Stimulated activated naive B cell treated with anti-CD40 and anti-IgM and Interleukin-4, amounts not matched to agents 10 μg/mL and 1 μg/mL and 100 μg/mL, for 72 hours (primary cell): ENCODE results near the gene NIF3L1.
A peak's percentile ranks its signal among the peaks of the same experiment; 100 is the strongest.
"Not testable (repeated sequence)": the region's sequence is repeated elsewhere in the genome, so short reads cannot be mapped to it uniquely, and the experiment has no call there.

ENCODE experiments used
- ATAC-seq, 2 donors: fragments of 150-1000 bp; cut with Tn5 transposase; replicated peaks; 2 replicates each; pipeline ENCODE4 v1.10.0; 2021; ENCODE audit warnings: moderate library complexity in 1 of 2
- DNase-seq: peaks from one replicate; pipeline ENCODE4 v3.0.0; 2021
- H3K27ac Mint-ChIP-seq: one replicate; pipeline ENCODE4 v1.8.0; 2022; ENCODE audit warnings: mild to moderate bottlenecking, mixed read lengths
- H3K27me3 Mint-ChIP-seq, 2 donors: one replicate each; pipeline ENCODE4 v1.8.0; 2022; ENCODE audit warnings: mixed read lengths in 2 of 2
- H3K36me3 Mint-ChIP-seq, 2 donors: one replicate each; pipeline ENCODE4 v1.8.0; 2022; ENCODE audit warnings: mixed read lengths in 2 of 2, mild to moderate bottlenecking in 1 of 2
- H3K4me1 Mint-ChIP-seq, 2 donors: one replicate each; pipeline ENCODE4 v1.8.0; 2022; ENCODE audit warnings: mixed read lengths in 2 of 2, mild to moderate bottlenecking in 1 of 2
- H3K4me3 Mint-ChIP-seq, 2 donors: one replicate each; pipeline ENCODE4 v1.8.0; 2022; ENCODE audit warnings: mild to moderate bottlenecking in 2 of 2, mixed read lengths in 2 of 2, moderate library complexity in 1 of 2
- H3K9me3 Mint-ChIP-seq, 2 donors: one replicate each; pipeline ENCODE4 v1.8.0; 2022; ENCODE audit warnings: mixed read lengths in 2 of 2, mild to moderate bottlenecking in 1 of 2

The NIF3L1 gene

GRCh38 chr2:200860092-200860795, 28.9 kb upstream of the NIF3L1 start:
- DNase-seq (no peak), ATAC-seq (no peak)
- peaks cover 69 to 71% of the 10 kb centered on the region in 2 donors for H3K36me3 Mint-ChIP-seq
- H3K27ac Mint-ChIP-seq = peak overlapping the region; percentile 84
- H3K4me3 Mint-ChIP-seq = peak overlapping the region; percentile 77 to 80
- peaks cover 31 to 60% of the 10 kb centered on the region in 2 donors for H3K4me1 Mint-ChIP-seq
- H3K9me3 Mint-ChIP-seq = no peaks in the 10 kb centered on the region
- no peaks in the 10 kb centered on the region for H3K27me3 Mint-ChIP-seq

GRCh38 chr2:200861617-200862155, 27.5 kb upstream of the NIF3L1 start:
- H3K9me3 Mint-ChIP-seq = no peaks in the 10 kb centered on the region
- no peaks in the 10 kb centered on the region for H3K27me3 Mint-ChIP-seq
- peaks cover 63 to 68% of the 10 kb centered on the region in 2 donors for H3K36me3 Mint-ChIP-seq
- H3K4me1 Mint-ChIP-seq = peaks cover 31 to 60% of the 10 kb centered on the region in 2 donors
- no peak for ATAC-seq
- no peak for DNase-seq
- H3K27ac Mint-ChIP-seq = peak overlapping the region; percentile 99
- peak overlapping the region; percentile 87 to 97 for H3K4me3 Mint-ChIP-seq

GRCh38 chr2:200862532-200863000, 26.6 kb upstream of the NIF3L1 start:
- Mint-ChIP-seq H3K4me3 (peak overlapping the region; percentile 87 to 97), H3K4me1 (peaks cover 35 to 64% of the 10 kb centered on the region in 2 donors), H3K36me3 (peaks cover 56 to 60% of the 10 kb centered on the region in 2 donors), H3K27me3 (no peaks in the 10 kb centered on the region), H3K27ac (peak overlapping the region; percentile 99), H3K9me3 (no peaks in the 10 kb centered on the region)
- DNase-seq (peak; percentile 35), ATAC-seq (peak; percentile 17 to 22)

- peaks cover 30 to 52% of the 10 kb centered on the region in 2 donors for H3K4me1 Mint-ChIP-seq
- no peaks in the 10 kb centered on the region for H3K9me3 Mint-ChIP-seq
- H3K4me3 Mint-ChIP-seq = peak overlapping the region; percentile 87 to 97
- no peaks in the 10 kb centered on the region for H3K27me3 Mint-ChIP-seq
- peaks cover 44 to 48% of the 10 kb centered on the region in 2 donors for H3K36me3 Mint-ChIP-seq
- H3K27ac Mint-ChIP-seq = peak overlapping the region; percentile 99
- peak; percentile 34 to 37 for ATAC-seq
- no peak for DNase-seq
Observed at GRCh38 chr2:200863782-200864175, 25.4 kb upstream of the NIF3L1 start.

DNA sequence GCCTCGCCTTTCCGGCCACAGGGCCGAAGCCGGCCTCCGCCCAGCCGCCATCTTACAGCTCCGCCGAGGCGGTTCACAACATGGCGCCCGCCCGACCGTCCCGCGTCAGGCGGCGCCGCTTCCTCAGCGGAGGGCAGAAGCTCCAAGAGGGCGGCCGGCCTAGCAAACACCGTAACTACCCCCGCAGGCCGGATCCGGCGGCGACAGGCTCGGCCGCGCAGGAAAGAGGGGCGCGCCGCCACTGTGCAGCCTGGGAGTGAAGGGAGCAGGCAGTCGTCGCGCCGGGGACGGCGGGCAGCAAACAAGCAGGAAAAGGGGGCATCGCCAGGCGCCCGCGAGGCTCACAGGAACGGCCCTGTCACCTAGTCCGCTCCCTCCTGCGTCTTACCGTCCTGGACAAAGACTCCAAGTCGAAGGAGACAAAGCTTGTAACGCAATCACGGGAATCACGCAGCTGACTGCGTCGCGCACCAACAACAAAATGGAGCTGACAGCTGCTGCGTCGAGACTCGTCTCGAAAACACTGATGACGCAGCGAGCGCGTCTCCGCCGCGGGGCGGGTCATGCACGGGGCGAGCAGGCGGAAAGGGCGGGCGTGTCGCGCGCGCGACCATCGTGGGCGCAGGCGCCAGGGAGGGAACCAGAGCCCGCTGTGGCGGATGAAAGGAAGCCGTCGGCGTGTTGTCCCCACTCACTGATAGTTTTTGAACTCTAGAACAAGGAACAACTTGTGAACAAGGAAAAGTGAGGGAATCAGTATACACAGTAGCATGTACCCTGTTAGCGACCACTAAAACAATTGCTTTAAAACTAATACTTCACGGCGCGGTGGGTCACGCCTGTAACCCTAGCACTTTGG, 24.8 kb upstream of the NIF3L1 start, which contains the start of gene CLK1:
Gene CLK1, minus strand, starts transcription at position 483 of the 859 bp plus-strand sequence. CDS start 2,796 bp downstream, outside the sequence.
- peak; percentile 85 to 88 for ATAC-seq
- DNase-seq = peak; percentile 91
- Mint-ChIP-seq H3K27me3 (no peaks in the 10 kb centered on the region), H3K9me3 (no peaks in the 10 kb centered on the region), H3K4me3 (peak within 1 kb of the TSS; percentile 87 to 97), H3K27ac (peak within 1 kb of the TSS; percentile 99), H3K4me1 (peaks cover 35 to 49% of the 10 kb centered on the region in 2 donors), H3K36me3 (peaks cover 42 to 52% of the 10 kb centered on the region in 2 donors)

DNA sequence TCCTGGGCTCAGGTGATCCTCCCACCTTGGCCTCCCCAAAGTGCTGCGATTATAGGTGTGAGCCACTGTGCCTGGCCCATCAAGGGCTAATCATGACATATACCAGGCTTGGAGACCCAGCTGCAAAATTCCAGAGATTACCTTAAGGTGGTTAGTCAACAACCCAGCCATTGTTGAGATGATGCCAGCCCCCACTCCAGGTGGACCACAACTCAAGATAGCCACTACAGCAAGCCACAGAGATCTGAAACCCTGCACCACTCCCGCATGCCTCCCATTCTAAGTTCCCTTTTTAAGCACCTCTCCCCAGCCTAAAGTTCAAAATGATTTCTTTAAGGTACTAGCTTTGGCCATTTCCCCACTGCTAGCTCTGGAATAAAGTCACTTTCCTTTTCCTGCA, 20.2 kb upstream of the NIF3L1 start:
- Mint-ChIP-seq H3K4me1 (peaks cover 14 to 19% of the 10 kb centered on the region in 2 donors), H3K9me3 (no peaks in the 10 kb centered on the region), H3K36me3 (peaks cover 6 to 24% of the 10 kb centered on the region in 2 donors), H3K27ac (no peak overlapping the region), H3K4me3 (no peak overlapping the region), H3K27me3 (no peaks in the 10 kb centered on the region)
- DNase-seq (no peak), ATAC-seq (no peak)

- H3K4me3 Mint-ChIP-seq = no peak overlapping the region
- H3K4me1 Mint-ChIP-seq = peaks cover 6 to 9% of the 10 kb centered on the region in 2 donors
- no peaks in the 10 kb centered on the region for H3K27me3 Mint-ChIP-seq
- ATAC-seq (no peak), DNase-seq (no peak)
- no peaks in the 10 kb centered on the region for H3K9me3 Mint-ChIP-seq
- no peak overlapping the region for H3K27ac Mint-ChIP-seq
- H3K36me3 Mint-ChIP-seq = peaks cover 10 to 33% of the 10 kb centered on the region in 2 donors
Observed at GRCh38 chr2:200871151-200871550, 18.0 kb upstream of the NIF3L1 start.

DNA sequence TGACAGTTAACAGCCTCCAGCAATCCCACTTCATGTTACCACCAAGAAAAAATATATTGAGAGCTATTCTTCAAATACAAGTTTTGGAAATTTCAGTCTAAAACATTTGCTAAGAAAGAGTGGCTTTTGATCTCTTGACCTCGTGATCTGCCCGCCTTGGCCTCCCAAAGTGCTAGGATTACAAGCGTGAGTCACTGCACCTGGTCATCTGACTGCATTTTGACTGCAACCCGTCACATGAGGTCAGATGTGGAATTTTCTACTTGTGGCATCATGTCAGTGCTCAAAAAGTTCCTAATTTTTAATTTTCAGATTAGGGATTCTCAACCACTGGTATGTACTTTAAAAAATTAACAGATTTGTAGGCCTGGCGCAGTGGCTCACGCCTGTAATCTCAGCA, 15.6 kb upstream of the NIF3L1 start:
- H3K36me3 Mint-ChIP-seq = peaks cover 14 to 36% of the 10 kb centered on the region in 2 donors
- peaks cover 0 to 5% of the 10 kb centered on the region in 2 donors for H3K4me1 Mint-ChIP-seq
- H3K4me3 Mint-ChIP-seq = no peak overlapping the region
- DNase-seq (no peak), ATAC-seq (no peak)
- H3K9me3 Mint-ChIP-seq = no peaks in the 10 kb centered on the region
- no peak overlapping the region for H3K27ac Mint-ChIP-seq
- no peaks in the 10 kb centered on the region for H3K27me3 Mint-ChIP-seq

DNA sequence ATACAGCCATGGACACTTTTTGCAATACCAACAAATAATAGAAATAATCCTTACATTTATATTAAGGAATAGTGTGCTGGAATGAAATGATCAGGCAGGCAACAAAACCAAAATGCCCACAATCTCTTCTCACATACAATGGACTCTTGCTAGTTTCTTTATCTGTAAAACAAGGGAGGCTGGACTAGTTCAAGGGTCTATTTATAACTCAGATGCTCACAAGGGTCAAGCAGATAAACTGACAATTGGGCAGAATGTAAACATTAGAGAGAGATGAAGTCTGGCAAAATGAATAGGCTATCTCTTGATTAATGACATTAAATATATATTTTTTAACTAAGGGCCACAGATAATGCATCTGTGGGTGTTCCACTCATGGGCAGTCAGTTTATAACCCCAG, 11.7 kb upstream of the NIF3L1 start:
- Mint-ChIP-seq H3K27ac (no peak overlapping the region), H3K4me1 (no peaks in the 10 kb centered on the region), H3K9me3 (no peaks in the 10 kb centered on the region), H3K36me3 (peaks cover 17 to 40% of the 10 kb centered on the region in 2 donors), H3K27me3 (no peaks in the 10 kb centered on the region), H3K4me3 (no peak overlapping the region)
- no peak for ATAC-seq
- DNase-seq = no peak

DNA sequence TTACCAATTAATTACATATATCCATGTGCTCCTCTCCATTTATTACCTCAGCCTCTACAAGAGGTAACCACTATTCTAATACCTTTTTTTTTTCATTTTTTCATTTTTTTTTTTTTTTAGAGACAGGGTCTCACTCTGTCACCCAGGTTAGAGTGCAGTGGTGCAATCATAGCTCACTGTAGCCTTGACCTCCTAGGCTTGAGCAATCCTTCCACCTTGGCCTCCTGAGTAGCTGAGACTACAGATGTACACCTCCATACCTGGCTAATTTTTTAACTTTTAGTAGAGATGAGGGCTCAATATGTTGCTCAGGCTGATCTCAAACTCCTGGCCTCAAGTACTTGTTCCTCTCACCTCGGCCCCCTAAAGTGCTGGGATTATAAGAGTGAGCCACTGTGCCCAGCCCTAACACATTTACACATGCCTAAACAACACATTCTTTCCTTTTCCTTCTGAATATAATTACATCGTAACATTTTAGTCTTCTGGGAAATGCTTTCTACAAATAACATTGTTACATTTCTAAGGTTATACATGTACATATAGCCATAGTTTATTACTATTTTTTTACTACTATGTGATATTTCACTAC, 10.8 kb upstream of the NIF3L1 start:
- ATAC-seq (no peak), DNase-seq (no peak)
- Mint-ChIP-seq H3K4me3 (no peak overlapping the region), H3K9me3 (no peaks in the 10 kb centered on the region), H3K27ac (no peak overlapping the region), H3K27me3 (no peaks in the 10 kb centered on the region), H3K36me3 (peaks cover 18 to 45% of the 10 kb centered on the region in 2 donors), H3K4me1 (no peaks in the 10 kb centered on the region)

DNA sequence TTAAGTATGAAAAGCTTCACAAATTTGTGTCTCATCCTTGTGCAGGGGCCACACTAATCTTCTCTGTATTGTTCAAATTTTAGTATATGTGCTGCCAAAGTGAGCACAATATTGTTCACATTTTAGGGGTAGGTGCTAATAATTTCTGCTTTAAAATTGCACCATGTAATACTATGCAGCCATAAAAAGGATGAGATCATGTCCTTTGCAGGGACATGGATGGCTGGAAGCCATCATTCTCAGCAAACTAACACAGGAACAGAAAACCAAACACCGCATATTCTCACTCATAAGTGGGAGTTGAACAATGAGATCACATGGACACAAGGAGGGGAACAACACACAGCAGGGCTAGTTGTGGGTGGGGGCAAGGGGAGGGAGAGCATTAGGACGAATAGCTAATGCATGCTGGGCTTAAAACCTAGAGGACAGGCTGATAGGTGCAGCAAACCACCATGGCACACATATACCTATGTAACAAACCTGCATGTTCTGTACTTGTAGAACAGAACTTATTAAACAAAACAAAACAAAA, 7.4 kb upstream of the NIF3L1 start:
- H3K36me3 Mint-ChIP-seq = peaks cover 13 to 41% of the 10 kb centered on the region in 2 donors
- H3K27me3 Mint-ChIP-seq, H3K4me1 Mint-ChIP-seq, H3K4me3 Mint-ChIP-seq, DNase-seq, H3K9me3 Mint-ChIP-seq, ATAC-seq: not testable (repeated sequence)
- peak overlapping the region; percentile 59 for H3K27ac Mint-ChIP-seq

DNA sequence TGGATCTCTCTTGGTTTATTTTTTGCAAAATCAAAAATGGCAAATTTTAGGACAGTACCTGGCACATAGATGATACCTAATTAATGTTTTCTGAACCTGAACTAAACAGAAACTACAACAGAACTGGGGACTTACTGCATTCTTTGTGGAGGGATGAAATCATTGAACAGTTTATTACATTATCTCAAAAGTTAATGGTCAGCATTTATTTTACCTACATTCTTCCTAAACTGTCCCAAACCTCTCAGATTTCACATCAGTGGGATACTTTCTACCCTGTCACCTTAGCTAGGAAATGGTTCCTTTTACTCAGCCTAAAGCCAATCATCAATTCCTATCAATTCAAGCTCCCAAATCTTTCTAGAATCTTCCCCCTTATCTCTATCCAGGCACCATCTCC, 10.3 kb downstream of the NIF3L1 start:
- Mint-ChIP-seq H3K4me1 (peaks cover 1 to 6% of the 10 kb centered on the region in 2 donors), H3K27me3 (no peaks in the 10 kb centered on the region), H3K9me3 (no peaks in the 10 kb centered on the region), H3K36me3 (peaks cover 39 to 42% of the 10 kb centered on the region in 2 donors), H3K4me3 (no peak overlapping the region), H3K27ac (no peak overlapping the region)
- DNase-seq (no peak), ATAC-seq (no peak)

GRCh38 chr2:200901459-200902072, 12.4 kb downstream of the NIF3L1 start:
- Mint-ChIP-seq H3K9me3 (no peaks in the 10 kb centered on the region), H3K36me3 (peaks cover 32 to 38% of the 10 kb centered on the region in 2 donors), H3K4me1 (peaks cover 1 to 6% of the 10 kb centered on the region in 2 donors), H3K27me3 (no peaks in the 10 kb centered on the region), H3K4me3 (no peak overlapping the region), H3K27ac (no peak overlapping the region)
- peak; percentile 51 for DNase-seq
- peak; percentile 99 to 100 for ATAC-seq
